Measurements from ENCODE around the gene COL6A1.

GRCh38 chr21:46037331-46038325 is 56.1 kb downstream of the COL6A1 start:
- TF ChIP-seq CTCF (conservative IDR thresholded peaks at IDR 0.05; ENCODE audit: low read depth, low read length) (no peak), EZH2 (IDR thresholded peaks at IDR 0.05; ENCODE audit: borderline replicate concordance, low read depth, low read length, poor library complexity, severe bottlenecking) (no peak)
